SU-DHL-6 (cell line): Measurements from ENCODE around the gene DYNLT2B.

ENCODE experiments used
- EZH2phosphoT487 ChIP-seq: fragments of 200-600 bp; sonication (generic), shearing (Covaris generic); conservative IDR thresholded peaks from 2 replicates; pipeline ENCODE4 v1.6.1; 2018; ENCODE audit warnings: mild to moderate bottlenecking, antibody characterized with exemption, low read length, moderate library complexity, mixed read lengths
- TF ChIP-seq, protein P1 (sequence below): fragments of 200-600 bp; sonication (generic); IDR thresholded peaks from one replicate; pipeline ENCODE4 v1.5.1; 2017; ENCODE audit warnings: antibody characterized with exemption, mild to moderate bottlenecking, low read length, moderate library complexity; ENCODE audit not compliant: insufficient read depth, poor library complexity, severe bottlenecking

DNA sequence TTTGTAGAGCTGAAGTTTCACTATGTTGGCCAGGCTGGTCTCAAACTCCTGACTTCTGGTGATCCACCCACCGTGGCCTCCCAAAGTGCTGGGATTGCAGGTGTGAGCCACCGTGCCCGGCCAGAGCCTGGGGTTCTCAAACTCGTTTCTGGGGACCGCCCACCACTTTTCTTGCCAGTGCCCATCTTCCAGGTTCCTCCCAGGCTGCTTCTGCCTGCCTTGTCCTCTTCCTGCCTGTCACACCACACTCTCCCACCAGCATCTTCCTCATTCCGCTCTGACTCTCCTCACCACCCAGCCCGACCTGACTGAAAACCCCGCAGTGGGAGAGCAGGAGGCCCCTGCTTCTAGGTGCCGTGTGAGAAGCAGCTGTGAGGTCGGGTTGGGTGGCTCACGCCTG, 3.1 kb upstream of the DYNLT2B start:
- TF ChIP-seq, protein P1, sequence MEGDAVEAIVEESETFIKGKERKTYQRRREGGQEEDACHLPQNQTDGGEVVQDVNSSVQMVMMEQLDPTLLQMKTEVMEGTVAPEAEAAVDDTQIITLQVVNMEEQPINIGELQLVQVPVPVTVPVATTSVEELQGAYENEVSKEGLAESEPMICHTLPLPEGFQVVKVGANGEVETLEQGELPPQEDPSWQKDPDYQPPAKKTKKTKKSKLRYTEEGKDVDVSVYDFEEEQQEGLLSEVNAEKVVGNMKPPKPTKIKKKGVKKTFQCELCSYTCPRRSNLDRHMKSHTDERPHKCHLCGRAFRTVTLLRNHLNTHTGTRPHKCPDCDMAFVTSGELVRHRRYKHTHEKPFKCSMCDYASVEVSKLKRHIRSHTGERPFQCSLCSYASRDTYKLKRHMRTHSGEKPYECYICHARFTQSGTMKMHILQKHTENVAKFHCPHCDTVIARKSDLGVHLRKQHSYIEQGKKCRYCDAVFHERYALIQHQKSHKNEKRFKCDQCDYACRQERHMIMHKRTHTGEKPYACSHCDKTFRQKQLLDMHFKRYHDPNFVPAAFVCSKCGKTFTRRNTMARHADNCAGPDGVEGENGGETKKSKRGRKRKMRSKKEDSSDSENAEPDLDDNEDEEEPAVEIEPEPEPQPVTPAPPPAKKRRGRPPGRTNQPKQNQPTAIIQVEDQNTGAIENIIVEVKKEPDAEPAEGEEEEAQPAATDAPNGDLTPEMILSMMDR: no peak
- no peak for TF ChIP-seq EZH2phosphoT487
